K562 (cell line): ENCODE measurements around the gene MPIG6B. TPM values are rescaled to one million over a fixed set of nuclear protein-coding genes. Genes with fewer than 3 reads are reported as not detected.

Experiments
- CBX3 ChIP-seq, 2 experiments: IDR thresholded peaks; 1 replicate in 1 of 2; 2 replicates in 1 of 2; pipeline ENCODE4 v1.6.1; 2012; ENCODE audit warnings: inconsistent platforms in 2 of 2, low read length in 2 of 2, borderline replicate concordance in 1 of 2, control low read depth in 1 of 2
- CBX8 ChIP-seq: fragments of 200-600 bp; sonication (generic); IDR thresholded peaks from 2 replicates; pipeline ENCODE4 v1.6.1; 2012; ENCODE audit warnings: borderline replicate concordance, mixed run types, low read depth, mild to moderate bottlenecking, moderate library complexity, mixed read lengths, low read length, control low read depth, inconsistent platforms; ENCODE audit not compliant: poor library complexity, severe bottlenecking; ENCODE audit errors: extremely low read depth
- CHCHD3 ChIP-seq: fragments of 250-450 bp; sonication (Bioruptor Pico); IDR thresholded peaks from 2 replicates; pipeline ENCODE4 v2.1.2; 2022; ENCODE audit warnings: mild to moderate bottlenecking
- CXXC5 ChIP-seq: fragments of 250-450 bp; sonication (Bioruptor Pico); IDR thresholded peaks from 2 replicates; pipeline ENCODE4 v1.8.0; 2022; ENCODE audit warnings: inconsistent platforms, mild to moderate bottlenecking, moderate library complexity
- ELF2 ChIP-seq: fragments of 250-450 bp; sonication (Bioruptor Pico); IDR thresholded peaks from 2 replicates; pipeline ENCODE4 v1.5.0; 2021; ENCODE audit warnings: mild to moderate bottlenecking
- ERF ChIP-seq: fragments of 450-650 bp; formaldehyde crosslinking; IDR thresholded peaks from 2 replicates; pipeline ENCODE4 v1.4.0; 2020; ENCODE audit warnings: mild to moderate bottlenecking, mixed read lengths
- ETV1 ChIP-seq: fragments of 450-650 bp; conservative IDR thresholded peaks from 2 replicates; pipeline ENCODE4 v1.6.1; 2016; ENCODE audit warnings: missing genetic modification characterization, control low read depth, low read depth, missing compliant biosample characterization
- NCOA2 ChIP-seq, 2 experiments: fragments of 450-650 bp; IDR thresholded peaks; 2 replicates each; pipeline ENCODE4 v1.6.1; 2018; ENCODE audit warnings: mild to moderate bottlenecking in 2 of 2, moderate library complexity in 1 of 2; ENCODE audit not compliant: partially characterized antibody in 2 of 2
- OTX1 ChIP-seq: fragments of 450-650 bp; formaldehyde crosslinking; IDR thresholded peaks from 2 replicates; pipeline ENCODE4 v1.4.0; 2022; ENCODE audit warnings: mild to moderate bottlenecking
- PCBP1 ChIP-seq: fragments of 200-400 bp; formaldehyde crosslinking; IDR thresholded peaks from 2 replicates; pipeline ENCODE4 v1.6.1; 2018; ENCODE audit warnings: mild to moderate bottlenecking, low read depth, low read length; ENCODE audit not compliant: poor library complexity, severe bottlenecking
- PCBP2 ChIP-seq: fragments of 200-400 bp; formaldehyde crosslinking; IDR thresholded peaks from 2 replicates; pipeline ENCODE4 v1.6.1; 2018; ENCODE audit warnings: low read length, low read depth, mild to moderate bottlenecking, moderate library complexity; ENCODE audit not compliant: poor library complexity, severe bottlenecking
- POLR2AphosphoS5 ChIP-seq: IDR thresholded peaks from 2 replicates; pipeline ENCODE4 v1.6.1; 2011; ENCODE audit warnings: mild to moderate bottlenecking, low read depth, low read length, moderate library complexity; ENCODE audit not compliant: control insufficient read depth, insufficient read depth
- STAT5B ChIP-seq: fragments of 250-450 bp; sonication (Bioruptor Pico); IDR thresholded peaks from 2 replicates; pipeline ENCODE4 v1.8.0; 2021; ENCODE audit warnings: mild to moderate bottlenecking, inconsistent platforms
- XRCC4 ChIP-seq: IDR thresholded peaks from one replicate; pipeline ENCODE4 v1.6.1; 2011; ENCODE audit not compliant: insufficient read depth, insufficient read length; ENCODE audit errors: extremely low read depth
- ZFP1 ChIP-seq: fragments of 450-650 bp; formaldehyde crosslinking; IDR thresholded peaks from 2 replicates; pipeline ENCODE4 v1.4.0; 2020; ENCODE audit warnings: mild to moderate bottlenecking, mixed read lengths
- ZKSCAN8 ChIP-seq: fragments of 200-800 bp; sonication (Bioruptor generic); IDR thresholded peaks from 2 replicates; pipeline ENCODE4 v1.6.1; 2016; ENCODE audit warnings: missing genetic modification characterization, missing compliant biosample characterization
- ZNF354B ChIP-seq: fragments of 250-450 bp; sonication (Bioruptor Pico); IDR thresholded peaks from 2 replicates; pipeline ENCODE4 v1.4.0; 2020
- ZNF431 ChIP-seq: sonication (generic); formaldehyde crosslinking; IDR thresholded peaks from 2 replicates; pipeline ENCODE4 v1.8.0; 2022; ENCODE audit warnings: mild to moderate bottlenecking, missing genetic modification reagents
- ZNF445 ChIP-seq: fragments of 250-450 bp; sonication (Bioruptor Pico); IDR thresholded peaks from 2 replicates; pipeline ENCODE4 v1.4.0; 2020; ENCODE audit warnings: low read depth, mild to moderate bottlenecking, moderate library complexity
- ZNF589 ChIP-seq: fragments of 200-800 bp; sonication (Bioruptor generic); IDR thresholded peaks from 2 replicates; pipeline ENCODE4 v1.6.1; 2016; ENCODE audit warnings: low read depth, missing genetic modification characterization, missing compliant biosample characterization
- polyA plus RNA-seq, 8 experiments: library from polyadenylated mRNA; depleted of rRNA in 4 of 8; stranded (reverse) in 5 of 8; unstranded in 3 of 8; fragments of >200 nt; fragmentation: Nextera tagmentation in 2 of 8; fragmentation: Illumina TruSeq in 1 of 8; extraction: Ambion mirVana in 2 of 8; extraction: Trizol in 1 of 8; gene quantifications; 2 replicates each; pipeline versions ENCODE4 v1.2.1 to v1.2.3, GENCODE V29; 2011 to 2014; ENCODE audit warnings: inconsistent platforms in 1 of 8, missing spikeins in 1 of 8
- total RNA-seq, 7 experiments: library from RNA; depleted of rRNA in 6 of 7; stranded (reverse); fragments of >200 nt in 6 of 7; fragmentation: Illumina TruSeq in 2 of 7; extraction: Trizol in 2 of 7; gene quantifications; 2 replicates each; pipeline versions ENCODE4 v1.2.1 to v1.2.3, GENCODE V29; 2011 to 2021; ENCODE audit warnings: low replicate concordance in 1 of 7
- TF ChIP-seq, protein P1 (sequence below): fragments of 250-450 bp; sonication (Bioruptor Pico); IDR thresholded peaks from 2 replicates; pipeline ENCODE4 v1.5.0; 2020; ENCODE audit warnings: mild to moderate bottlenecking, borderline replicate concordance
- TF ChIP-seq, protein P2 (sequence below): IDR thresholded peaks from 2 replicates; pipeline ENCODE4 v1.6.1; 2011; ENCODE audit warnings: borderline replicate concordance, low read depth, mild to moderate bottlenecking, moderate library complexity, low read length; ENCODE audit not compliant: insufficient read depth, poor library complexity, severe bottlenecking
- TF ChIP-seq, protein P3 (sequence below): fragments of 250-450 bp; sonication (Bioruptor Pico); IDR thresholded peaks from 2 replicates; pipeline ENCODE4 v1.8.0; 2021; ENCODE audit warnings: borderline replicate concordance, mild to moderate bottlenecking, moderate library complexity; ENCODE audit not compliant: poor library complexity, severe bottlenecking

Gene MPIG6B
- total and polyA plus RNA-seq, 9 of the 15 experiments (the other 6 are each of a cell fraction or from before 2014, with no cell fraction given) = 0.11 to 1.2 (median 0.28) TPM; not detected in 1

DNA sequence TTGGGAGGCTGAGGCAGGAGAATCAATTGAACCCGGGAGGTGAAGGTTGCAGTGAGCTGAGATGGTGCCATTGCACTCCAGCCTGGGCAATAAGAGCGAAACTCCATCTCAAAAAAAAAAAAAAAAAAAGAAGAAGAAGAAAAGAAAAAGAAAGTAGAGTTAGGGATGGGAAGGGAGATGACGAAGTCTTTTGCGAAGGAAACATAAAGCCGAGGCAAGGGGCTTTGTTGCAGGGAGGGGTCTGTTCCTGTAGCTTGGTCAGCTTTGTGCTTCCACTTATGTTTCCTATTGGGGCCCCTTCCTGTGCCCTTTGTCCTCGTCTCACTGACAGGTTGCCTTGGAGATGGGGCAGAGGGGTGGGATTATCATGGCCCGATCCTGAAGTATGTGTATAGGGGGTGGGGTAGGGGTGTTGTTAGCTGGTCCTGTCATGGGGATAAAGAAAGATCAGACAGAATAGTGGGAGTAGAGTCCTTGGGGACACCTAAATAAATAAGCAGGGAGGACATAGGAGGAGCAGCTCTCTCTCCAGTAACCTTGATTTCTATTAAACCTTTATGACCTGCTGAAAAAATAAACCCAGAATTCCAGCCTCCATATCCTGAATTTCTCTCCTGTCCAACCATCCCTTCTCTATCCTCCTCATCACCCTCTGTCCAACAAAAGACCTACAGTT lies 14.3 kb downstream of the MPIG6B start (continued):
- TF ChIP-seq STAT5B (CRISPR knock-in tag) = no peak
- TF ChIP-seq CHCHD3 (CRISPR knock-in tag) = 0 out of 2 replicates have a peak, but pooled peaks have one; percentile 70
- no peak for TF ChIP-seq ZNF589 (CRISPR knock-in tag)
- TF ChIP-seq ZKSCAN8 (CRISPR knock-in tag) = no peak
- no peak for TF ChIP-seq CXXC5 (CRISPR knock-in tag)
- TF ChIP-seq ZNF354B (CRISPR knock-in tag) = no peak
- no peak for TF ChIP-seq CBX8
- TF ChIP-seq ZNF445 (CRISPR knock-in tag) = no peak
- TF ChIP-seq, protein P1, sequence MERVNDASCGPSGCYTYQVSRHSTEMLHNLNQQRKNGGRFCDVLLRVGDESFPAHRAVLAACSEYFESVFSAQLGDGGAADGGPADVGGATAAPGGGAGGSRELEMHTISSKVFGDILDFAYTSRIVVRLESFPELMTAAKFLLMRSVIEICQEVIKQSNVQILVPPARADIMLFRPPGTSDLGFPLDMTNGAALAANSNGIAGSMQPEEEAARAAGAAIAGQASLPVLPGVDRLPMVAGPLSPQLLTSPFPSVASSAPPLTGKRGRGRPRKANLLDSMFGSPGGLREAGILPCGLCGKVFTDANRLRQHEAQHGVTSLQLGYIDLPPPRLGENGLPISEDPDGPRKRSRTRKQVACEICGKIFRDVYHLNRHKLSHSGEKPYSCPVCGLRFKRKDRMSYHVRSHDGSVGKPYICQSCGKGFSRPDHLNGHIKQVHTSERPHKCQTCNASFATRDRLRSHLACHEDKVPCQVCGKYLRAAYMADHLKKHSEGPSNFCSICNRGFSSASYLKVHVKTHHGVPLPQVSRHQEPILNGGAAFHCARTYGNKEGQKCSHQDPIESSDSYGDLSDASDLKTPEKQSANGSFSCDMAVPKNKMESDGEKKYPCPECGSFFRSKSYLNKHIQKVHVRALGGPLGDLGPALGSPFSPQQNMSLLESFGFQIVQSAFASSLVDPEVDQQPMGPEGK (CRISPR knock-in tag) = 0 out of 2 replicates have a peak, but pooled peaks have one; percentile 62
- TF ChIP-seq ZFP1 (CRISPR knock-in tag) = no peak
- 0 out of 2 replicates have a peak, but pooled peaks have one; percentile 50 for TF ChIP-seq ERF (CRISPR knock-in tag)
- peak; percentile 75 for TF ChIP-seq ELF2 (CRISPR knock-in tag)
- TF ChIP-seq, protein P2, sequence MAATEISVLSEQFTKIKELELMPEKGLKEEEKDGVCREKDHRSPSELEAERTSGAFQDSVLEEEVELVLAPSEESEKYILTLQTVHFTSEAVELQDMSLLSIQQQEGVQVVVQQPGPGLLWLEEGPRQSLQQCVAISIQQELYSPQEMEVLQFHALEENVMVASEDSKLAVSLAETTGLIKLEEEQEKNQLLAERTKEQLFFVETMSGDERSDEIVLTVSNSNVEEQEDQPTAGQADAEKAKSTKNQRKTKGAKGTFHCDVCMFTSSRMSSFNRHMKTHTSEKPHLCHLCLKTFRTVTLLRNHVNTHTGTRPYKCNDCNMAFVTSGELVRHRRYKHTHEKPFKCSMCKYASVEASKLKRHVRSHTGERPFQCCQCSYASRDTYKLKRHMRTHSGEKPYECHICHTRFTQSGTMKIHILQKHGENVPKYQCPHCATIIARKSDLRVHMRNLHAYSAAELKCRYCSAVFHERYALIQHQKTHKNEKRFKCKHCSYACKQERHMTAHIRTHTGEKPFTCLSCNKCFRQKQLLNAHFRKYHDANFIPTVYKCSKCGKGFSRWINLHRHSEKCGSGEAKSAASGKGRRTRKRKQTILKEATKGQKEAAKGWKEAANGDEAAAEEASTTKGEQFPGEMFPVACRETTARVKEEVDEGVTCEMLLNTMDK = no peak
- 0 out of 2 replicates have a peak, but pooled peaks have one; percentile 17 for TF ChIP-seq OTX1
- TF ChIP-seq POLR2AphosphoS5 = no peak
- no peak for TF ChIP-seq ZNF431 (CRISPR knock-in tag)
- peak; percentile 43; the same call in 1 of the 2 replicates for TF ChIP-seq ETV1 (tag)
- no peak for TF ChIP-seq CBX3 (IDR thresholded peaks at IDR 0.05; ENCODE audit: borderline replicate concordance in 1 of 2, low read length in 2 of 2)
- no peak for TF ChIP-seq NCOA2 (IDR thresholded peaks at IDR 0.05; ENCODE audit: partially characterized antibody in 2 of 2)
- TF ChIP-seq PCBP1 = no peak
- TF ChIP-seq PCBP2 = no peak
- TF ChIP-seq XRCC4 = no peak
- TF ChIP-seq, protein P3, sequence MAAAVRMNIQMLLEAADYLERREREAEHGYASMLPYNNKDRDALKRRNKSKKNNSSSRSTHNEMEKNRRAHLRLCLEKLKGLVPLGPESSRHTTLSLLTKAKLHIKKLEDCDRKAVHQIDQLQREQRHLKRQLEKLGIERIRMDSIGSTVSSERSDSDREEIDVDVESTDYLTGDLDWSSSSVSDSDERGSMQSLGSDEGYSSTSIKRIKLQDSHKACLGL (CRISPR knock-in tag) = no peak
